GM12878 (cell line): ENCODE measurements around the gene ATL1. TPM values are rescaled to one million over a fixed set of nuclear protein-coding genes. Genes with fewer than 3 reads are reported as not detected.

ENCODE experiments used
- ATAC-seq: fragments of 200-7000 bp; cut with Tn5 transposase; 3 replicates; pipeline ENCODE4 v1.9.1; 2020; ENCODE audit warnings: mild to moderate bottlenecking, moderate library complexity
- BruUV-seq: library from RNA; stranded (reverse); fragments of 400-500 nt; replicated peaks from 2 replicates; lab custom pipeline; 2021; lab: Mats Ljungman, UMichigan
- CTCF ChIA-PET: fragments of 300-600 bp; sonication (Branson Sonifier 250); formaldehyde crosslinking; extraction: SDS; loops from one replicate; lab custom pipeline; 2021; ENCODE audit warnings: inconsistent platforms; lab: Yijun Ruan, JAX
- POLR2A ChIA-PET: fragments of 350-600 bp; formaldehyde crosslinking; extraction: SDS; loops from one replicate; lab custom pipeline; 2021; ENCODE audit warnings: inconsistent platforms; lab: Charles Lee
- RAD21 ChIA-PET: fragments of 300-600 bp; sonication (Branson Sonifier 250); formaldehyde crosslinking; loops from one replicate; lab custom pipeline; 2023; ENCODE audit warnings: antibody characterized with exemption; ENCODE audit not compliant: unreplicated experiment; lab: Charles Lee
- SMC1A ChIA-PET: fragments of 300-600 bp; sonication (Branson Sonifier 250); formaldehyde crosslinking; loops from one replicate; lab custom pipeline; 2023; ENCODE audit not compliant: unreplicated experiment, uncharacterized antibody; lab: Charles Lee
- DNase-seq: peaks from one replicate; pipeline ENCODE4 v3.0.0-alpha.2; 2011; ENCODE audit warnings: low read depth, low spot score
- FAIRE-seq: peaks from 3 replicates; lab custom pipeline; 2011; peaks lifted over from hg19 to GRCh38; lab: Jason Lieb, UNC
- H2AFZ ChIP-seq: 2 replicates; pipeline ENCODE4 v1.6.0; 2011; ENCODE audit warnings: low read depth, low read length, control low read depth; ENCODE audit not compliant: control insufficient read depth
- H3K27ac ChIP-seq: 2 replicates; pipeline ENCODE4 v1.5.1; 2011; ENCODE audit warnings: control low read depth; ENCODE audit not compliant: control insufficient read depth, insufficient read depth
- H3K27me3 ChIP-seq, 2 experiments: replicated peaks in 1 of 2; 2 replicates each; pipeline versions ENCODE4 v1.6.0 to v1.6.1; 2011; ENCODE audit warnings: low read length in 1 of 2; ENCODE audit not compliant: control insufficient read depth in 2 of 2, insufficient read depth in 2 of 2
- H3K36me3 ChIP-seq, 2 experiments: 2 replicates each; pipeline ENCODE4 v1.5.1; 2011; ENCODE audit warnings: low read length in 1 of 2; ENCODE audit not compliant: control insufficient read depth in 2 of 2, insufficient read depth in 2 of 2
- H3K4me1 ChIP-seq: 2 replicates; pipeline ENCODE4 v1.6.1; 2011; ENCODE audit warnings: mild to moderate bottlenecking, low read length, moderate library complexity, mixed read lengths; ENCODE audit not compliant: control insufficient read depth, insufficient read depth
- H3K4me2 ChIP-seq: 2 replicates; pipeline ENCODE4 v1.6.0; 2011; ENCODE audit warnings: control low read depth; ENCODE audit not compliant: control insufficient read depth, insufficient read depth
- H3K4me3 ChIP-seq: fragments of 200-600 bp; sonication (generic); 2 replicates; pipeline ENCODE4 v1.5.1; 2016
- H3K79me2 ChIP-seq: 2 replicates; pipeline ENCODE4 v1.6.0; 2011; ENCODE audit warnings: low read length; ENCODE audit not compliant: control insufficient read depth, insufficient read depth
- H3K9ac ChIP-seq: 2 replicates; pipeline ENCODE4 v1.8.0; 2011; ENCODE audit warnings: low read length, control low read depth, mixed read lengths; ENCODE audit not compliant: control insufficient read depth, insufficient read depth
- H3K9me3 ChIP-seq: replicated peaks from 3 replicates; pipeline ENCODE4 v1.5.1; 2011; ENCODE audit warnings: mild to moderate bottlenecking, low read length; ENCODE audit not compliant: control insufficient read depth, insufficient read depth
- H4K20me1 ChIP-seq: 2 replicates; pipeline ENCODE4 v1.6.0; 2011; ENCODE audit not compliant: control insufficient read depth, insufficient read depth
- CHD1 ChIP-seq: IDR thresholded peaks from 2 replicates; pipeline ENCODE4 v1.6.1; 2012; ENCODE audit warnings: low read depth, low read length, improper control_type of control experiment
- E4F1 ChIP-seq: fragments of 450-650 bp; IDR thresholded peaks from 2 replicates; pipeline ENCODE4 v1.6.1; 2018; ENCODE audit warnings: borderline replicate concordance, mild to moderate bottlenecking; ENCODE audit not compliant: partially characterized antibody
- EP300 ChIP-seq, 2 experiments: fragments of 150-350 bp in 1 of 2; IDR thresholded peaks; 2 replicates each; pipeline ENCODE4 v1.6.1; 2011 to 2012; ENCODE audit warnings: low read depth in 2 of 2, low read length in 2 of 2, borderline replicate concordance in 1 of 2, improper control_type of control experiment in 1 of 2, inconsistent platforms in 1 of 2; ENCODE audit not compliant: control insufficient read depth in 1 of 2
- HCFC1 ChIP-seq: fragments of 150-350 bp; IDR thresholded peaks from 2 replicates; pipeline ENCODE4 v1.6.1; 2014; ENCODE audit warnings: low read length
- MYC ChIP-seq: IDR thresholded peaks from 2 replicates; pipeline ENCODE4 v1.6.1; 2011; ENCODE audit warnings: mild to moderate bottlenecking, low read length, moderate library complexity, inconsistent platforms; ENCODE audit not compliant: insufficient read depth, insufficient replicate concordance, insufficient read length, severe bottlenecking
- NFYB ChIP-seq: IDR thresholded peaks from 2 replicates; pipeline ENCODE4 v1.6.1; 2011; ENCODE audit warnings: low read depth, mild to moderate bottlenecking, low read length, improper control_type of control experiment, moderate library complexity; ENCODE audit not compliant: insufficient read depth
- NKRF ChIP-seq: fragments of 450-650 bp; conservative IDR thresholded peaks from 2 replicates; pipeline ENCODE4 v1.6.1; 2017; ENCODE audit warnings: mild to moderate bottlenecking, moderate library complexity
- PBX3 ChIP-seq: IDR thresholded peaks from 2 replicates; pipeline ENCODE4 v1.6.1; 2011; ENCODE audit warnings: mild to moderate bottlenecking, low read depth, low read length, moderate library complexity; ENCODE audit not compliant: insufficient replicate concordance
- RAD51 ChIP-seq: fragments of 450-650 bp; IDR thresholded peaks from 2 replicates; pipeline ENCODE4 v1.6.1; 2016; ENCODE audit warnings: moderate library complexity, mild to moderate bottlenecking, inconsistent platforms
- SIX5 ChIP-seq: IDR thresholded peaks from 2 replicates; pipeline ENCODE4 v1.6.1; 2011; ENCODE audit warnings: mild to moderate bottlenecking, low read depth, low read length, moderate library complexity; ENCODE audit not compliant: severe bottlenecking
- SMAD1 ChIP-seq: fragments of 450-650 bp; IDR thresholded peaks from 2 replicates; pipeline ENCODE4 v1.6.1; 2018; ENCODE audit warnings: mild to moderate bottlenecking, low read depth; ENCODE audit not compliant: partially characterized antibody
- SUPT20H ChIP-seq: IDR thresholded peaks from 2 replicates; pipeline ENCODE4 v1.6.1; 2011; ENCODE audit warnings: low read depth, mild to moderate bottlenecking, low read length, moderate library complexity, borderline replicate concordance; ENCODE audit not compliant: control insufficient read depth
- TCF12 ChIP-seq: IDR thresholded peaks from 2 replicates; pipeline ENCODE4 v1.6.1; 2011; ENCODE audit warnings: low read depth, mild to moderate bottlenecking, low read length
- WGBS: methylation state at CpG from one replicate; pipeline ENCODE4 v1.1.6; 2016; ENCODE audit warnings: low lambda C conversion rate; ENCODE audit not compliant: insufficient replicate concordance, insufficient coverage; ENCODE audit errors: missing lambda C conversion rate; 5-methylcytosine and 5-hydroxymethylcytosine counted together
- in situ Hi-C: fragments of 300-500 bp; cut with MboI; formaldehyde crosslinking; loops from 9 replicates; pipeline ENCODE4 v1.14.3; 2018; ENCODE audit warnings: mixed read lengths
- intact Hi-C: fragments of 100-400 bp; cut with micrococcal nuclease; formaldehyde crosslinking; loops from one replicate; pipeline ENCODE4 v1.14.2; 2022; ENCODE audit not compliant: unreplicated experiment
- polyA plus RNA-seq, 11 experiments: library from polyadenylated mRNA; depleted of rRNA in 4 of 11; unstranded in 6 of 11; stranded (reverse) in 5 of 11; fragments of >200 nt; fragmentation: Nextera tagmentation in 4 of 11; fragmentation: Illumina TruSeq in 1 of 11; extraction: Ambion mirVana in 4 of 11; extraction: Trizol in 1 of 11; gene quantifications; 1 replicate in 1 of 11; 2 replicates in 10 of 11; pipeline versions ENCODE4 v1.2.1 to v1.2.3, GENCODE V29; 2011 to 2016; ENCODE audit warnings: inconsistent platforms in 2 of 11, missing spikeins in 2 of 11, low read depth in 1 of 11
- total RNA-seq, 4 experiments: library from RNA; depleted of rRNA in 3 of 4; stranded (reverse); fragments of >200 nt in 3 of 4; fragmentation: Illumina TruSeq in 1 of 4; extraction: Trizol in 1 of 4; gene quantifications; 2 replicates each; pipeline versions ENCODE4 v1.2.1 to v1.2.3, GENCODE V29; 2013 to 2021

ATL1 gene
- total and polyA plus RNA-seq, 10 of the 15 experiments (the other 5 are each of a cell fraction or from before 2014, with no cell fraction given): 0.11 to 1.2 (median 0.58) TPM; not detected in 1

- in situ Hi-C loops: loop anchor here (25.0 kb wide), 1 partner anchor 239 kb away; the partner anchor contains the start of gene ABHD12B
- POLR2A ChIA-PET: no interaction called here
- no peak overlapping the region for H2AFZ ChIP-seq
- H3K4me3 ChIP-seq: no peak overlapping the region
- no peak overlapping the region for H3K4me2 ChIP-seq
- RAD21 ChIA-PET: no interaction called here
- no peaks in the 10 kb centered on the region for H3K36me3 ChIP-seq
- no peak overlapping the region for H3K9ac ChIP-seq
- intact Hi-C loops: loop anchor here (5.0 kb wide), 1 partner anchor 154 kb away; no protein-coding TSS in a partner anchor
- H3K27me3 ChIP-seq: no peaks in the 10 kb centered on the region
- no peak for DNase-seq
- SMC1A ChIA-PET: interaction anchor here (1.6 to 3.8 kb wide), 2 partner anchors 91 to 154 kb away, joined by 3 to 22 read pairs; no protein-coding TSS in a partner anchor
- H4K20me1 ChIP-seq: no peaks in the 10 kb centered on the region
- no peaks in the 10 kb centered on the region for H3K79me2 ChIP-seq
- no TSS peak for BruUV-seq
- CTCF ChIA-PET: interaction anchor here (1.2 kb wide), 1 partner anchor 154 kb away, joined by 3 read pairs; no protein-coding TSS in a partner anchor
- FAIRE-seq: no peak
- H3K4me1 ChIP-seq: no peaks in the 10 kb centered on the region
- no peaks in the 10 kb centered on the region for H3K9me3 ChIP-seq
- no peak for ATAC-seq
- H3K27ac ChIP-seq: no peak overlapping the region
- WGBS: 96% methylated on average over 1 of the region's 1 CpG
- no peak for TF ChIP-seq SUPT20H
- TF ChIP-seq PBX3: no peak
- no peak for TF ChIP-seq NFYB
- TF ChIP-seq HCFC1: no peak
- no peak for TF ChIP-seq RAD51
- TF ChIP-seq MYC: no peak
- no peak for TF ChIP-seq NKRF
- no peak for TF ChIP-seq SMAD1
- TF ChIP-seq E4F1: no peak
- TF ChIP-seq EP300 (IDR thresholded peaks at IDR 0.05; ENCODE audit: borderline replicate concordance in 1 of 2, control insufficient read depth in 1 of 2, low read depth in 2 of 2, low read length in 2 of 2): no peak
- TF ChIP-seq TCF12: no peak
- TF ChIP-seq SIX5: no peak
- TF ChIP-seq CHD1: no peak
Observed at GRCh38 chr14:50622978-50623377, 63.0 kb downstream of the ATL1 start.
